Suprapubic skin (tissue), 4 donors: ENCODE data around the gene TRPV2. TPM values are rescaled to one million over a fixed set of nuclear protein-coding genes. Genes with fewer than 3 reads are reported as not detected.

Experiments
- DNase-seq, 2 donors: peaks; one replicate each; pipeline ENCODE4 v3.0.0-alpha.2; 2019; ENCODE audit warnings: low spot score in 2 of 2
- H3K27ac ChIP-seq: fragments of 200-600 bp; sonication (generic); one replicate; pipeline ENCODE4 v1.5.1; 2019
- H3K27me3 ChIP-seq: fragments of 200-600 bp; sonication (generic); one replicate; pipeline ENCODE4 v1.5.1; 2019
- H3K36me3 ChIP-seq: fragments of 200-600 bp; sonication (generic); one replicate; pipeline ENCODE4 v1.5.1; 2019
- H3K4me1 ChIP-seq: fragments of 200-600 bp; sonication (generic); one replicate; pipeline ENCODE4 v1.5.1; 2019
- H3K4me3 ChIP-seq: fragments of 200-600 bp; sonication (generic); one replicate; pipeline ENCODE4 v1.5.1; 2019; ENCODE audit warnings: mild to moderate bottlenecking
- H3K9me3 ChIP-seq: fragments of 200-600 bp; sonication (generic); one replicate; pipeline ENCODE4 v1.5.1; 2019
- EP300 ChIP-seq: sonication (generic); formaldehyde crosslinking; IDR thresholded peaks from one replicate; pipeline ENCODE4 v1.6.1; 2017; ENCODE audit warnings: antibody characterized with exemption
- POLR2A ChIP-seq, 2 donors: fragments of 450-650 bp; IDR thresholded peaks; one replicate each; pipeline ENCODE4 v1.6.1; 2017; ENCODE audit warnings: antibody characterized with exemption in 2 of 2, mild to moderate bottlenecking in 2 of 2, moderate library complexity in 2 of 2
- POLR2AphosphoS5 ChIP-seq, 3 donors: sonication (generic); formaldehyde crosslinking; IDR thresholded peaks; one replicate each; pipeline ENCODE4 v1.6.1; 2017; ENCODE audit warnings: antibody characterized with exemption in 3 of 3
- WGBS: methylation state at CpG from one replicate; pipeline ENCODE4 v1.1.5; 2018; 5-methylcytosine and 5-hydroxymethylcytosine counted together
- total RNA-seq, 4 donors: library from RNA; depleted of rRNA; stranded (reverse); fragments of >200 nt; gene quantifications; one replicate each; pipeline ENCODE4 v1.1.0, GENCODE V29; 2016
- TF ChIP-seq, protein P1 (sequence below), 2 donors: fragments of 200-600 bp in 1 of 2; fragments of 450-650 bp in 1 of 2; sonication (generic) in 1 of 2; IDR thresholded peaks; one replicate each; pipeline ENCODE4 v1.5.1; 2016 to 2019; ENCODE audit warnings: antibody characterized with exemption in 2 of 2, mild to moderate bottlenecking in 1 of 2, moderate library complexity in 1 of 2

TRPV2 gene
- total RNA-seq, 4 donors from 2014 or later, result 3.0 to 13.9 (median 7.9) TPM

- no peak for DNase-seq
- Histone ChIP-seq H3K36me3 (peaks cover 4% of the 10 kb centered on the region), H3K27ac (no peak overlapping the region), H3K9me3 (no peaks in the 10 kb centered on the region), H3K4me3 (no peak overlapping the region), H3K27me3 (no peaks in the 10 kb centered on the region), H3K4me1 (peaks cover 31% of the 10 kb centered on the region)
- TF ChIP-seq POLR2AphosphoS5 (IDR thresholded peaks at IDR 0.05) (no peak), EP300 (no peak), POLR2A (IDR thresholded peaks at IDR 0.05) (no peak)
- TF ChIP-seq, protein P1, sequence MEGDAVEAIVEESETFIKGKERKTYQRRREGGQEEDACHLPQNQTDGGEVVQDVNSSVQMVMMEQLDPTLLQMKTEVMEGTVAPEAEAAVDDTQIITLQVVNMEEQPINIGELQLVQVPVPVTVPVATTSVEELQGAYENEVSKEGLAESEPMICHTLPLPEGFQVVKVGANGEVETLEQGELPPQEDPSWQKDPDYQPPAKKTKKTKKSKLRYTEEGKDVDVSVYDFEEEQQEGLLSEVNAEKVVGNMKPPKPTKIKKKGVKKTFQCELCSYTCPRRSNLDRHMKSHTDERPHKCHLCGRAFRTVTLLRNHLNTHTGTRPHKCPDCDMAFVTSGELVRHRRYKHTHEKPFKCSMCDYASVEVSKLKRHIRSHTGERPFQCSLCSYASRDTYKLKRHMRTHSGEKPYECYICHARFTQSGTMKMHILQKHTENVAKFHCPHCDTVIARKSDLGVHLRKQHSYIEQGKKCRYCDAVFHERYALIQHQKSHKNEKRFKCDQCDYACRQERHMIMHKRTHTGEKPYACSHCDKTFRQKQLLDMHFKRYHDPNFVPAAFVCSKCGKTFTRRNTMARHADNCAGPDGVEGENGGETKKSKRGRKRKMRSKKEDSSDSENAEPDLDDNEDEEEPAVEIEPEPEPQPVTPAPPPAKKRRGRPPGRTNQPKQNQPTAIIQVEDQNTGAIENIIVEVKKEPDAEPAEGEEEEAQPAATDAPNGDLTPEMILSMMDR (IDR thresholded peaks at IDR 0.05), result no peak
- WGBS, result 88% methylated on average over 19 of the region's 20 CpGs
Observed at GRCh38 chr17:16462070-16462864, 46.9 kb downstream of the TRPV2 start.

DNA sequence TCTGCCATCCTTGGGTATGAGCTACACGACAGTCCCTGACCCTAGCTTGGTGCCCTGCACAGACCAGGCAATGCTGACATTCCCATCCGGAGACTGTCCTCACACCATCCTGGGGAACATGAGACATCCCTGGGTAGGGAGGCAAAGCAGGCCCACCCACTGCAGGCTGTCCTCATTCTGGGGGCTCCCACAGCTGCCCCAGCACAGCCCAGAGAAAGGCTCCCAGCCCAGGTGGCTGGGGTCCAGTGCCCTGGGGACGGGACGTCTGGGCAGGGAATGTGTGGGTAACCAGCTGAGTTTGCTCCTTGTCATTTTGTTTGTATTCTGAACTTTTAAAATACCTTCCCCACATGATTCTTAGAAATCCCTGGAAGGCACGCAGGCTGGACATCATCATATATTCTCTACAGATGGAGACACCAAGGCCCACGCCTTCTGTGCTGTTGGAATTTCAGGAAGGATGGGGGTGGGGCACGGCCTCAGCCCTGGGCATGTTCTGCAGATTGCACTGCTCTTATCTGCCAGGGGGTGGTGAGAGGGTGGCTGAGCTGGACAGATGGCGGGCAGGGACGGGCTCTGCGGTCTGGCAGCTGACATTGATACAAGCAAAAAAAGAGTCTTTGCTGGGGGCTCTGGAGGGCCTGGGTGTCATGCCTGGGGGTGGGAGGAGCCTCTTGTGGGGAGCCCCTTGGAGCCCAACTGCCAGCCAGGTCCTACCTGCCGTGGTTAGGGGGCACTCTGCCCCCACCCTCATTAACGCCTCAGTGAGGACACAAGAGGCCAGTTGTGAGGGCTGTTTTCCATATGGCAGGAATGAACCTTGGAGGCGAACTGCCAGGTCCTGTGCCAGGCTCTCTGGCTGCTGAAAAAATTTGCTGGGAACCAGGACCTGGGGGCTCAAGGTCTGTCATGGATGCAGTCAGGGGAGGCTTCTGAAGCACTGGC lies 48.3 kb downstream of the TRPV2 start:
- peaks cover 31% of the 10 kb centered on the region for H3K4me1 ChIP-seq
- H3K4me3 ChIP-seq, result no peak overlapping the region
- no peak for TF ChIP-seq POLR2AphosphoS5 (IDR thresholded peaks at IDR 0.05)
- H3K27ac ChIP-seq, result no peak overlapping the region
- H3K27me3 ChIP-seq, result no peaks in the 10 kb centered on the region
- no peak for DNase-seq
- no peaks in the 10 kb centered on the region for H3K36me3 ChIP-seq
- no peaks in the 10 kb centered on the region for H3K9me3 ChIP-seq
- 66% methylated on average over 11 of the region's 13 CpGs for WGBS

DNA sequence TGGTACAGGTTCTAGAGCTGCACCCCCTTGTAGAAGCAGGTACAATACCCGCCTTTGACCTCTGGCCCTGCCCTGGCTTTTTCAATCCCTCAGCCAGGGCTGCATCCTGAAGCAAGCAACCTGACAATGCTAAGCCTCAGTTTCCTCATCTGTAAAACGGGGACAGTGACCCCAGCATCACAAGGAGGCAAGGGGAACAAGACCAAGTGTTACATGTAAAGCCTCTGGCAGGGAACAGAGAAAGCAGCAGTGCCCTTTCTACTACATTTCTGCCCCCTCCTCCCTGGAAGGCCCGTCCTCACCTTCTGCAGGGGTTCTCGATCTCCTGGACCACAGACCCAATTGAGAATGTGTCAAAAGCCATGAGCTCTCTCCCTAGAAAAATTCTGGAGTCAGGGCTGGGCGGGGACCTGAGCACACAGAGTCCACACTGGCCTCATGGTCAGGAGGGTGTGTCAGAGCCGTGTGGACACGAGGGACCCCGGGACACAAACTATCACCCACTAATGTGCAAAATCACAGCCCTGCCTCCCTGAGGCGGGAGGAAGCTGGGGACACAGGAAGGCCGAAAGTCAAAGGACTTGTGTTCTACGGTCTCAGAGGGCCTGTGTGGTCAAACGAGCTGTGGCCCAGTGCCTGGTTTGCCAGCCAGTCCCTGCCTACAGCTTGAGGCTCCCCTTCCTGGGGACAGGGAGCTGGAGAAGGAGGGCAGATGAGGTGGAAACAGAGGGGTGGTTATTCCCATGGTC lies 49.1 kb downstream of the TRPV2 start:
- peaks cover 31% of the 10 kb centered on the region for H3K4me1 ChIP-seq
- H3K9me3 ChIP-seq, result no peaks in the 10 kb centered on the region
- H3K36me3 ChIP-seq, result no peaks in the 10 kb centered on the region
- no peaks in the 10 kb centered on the region for H3K27me3 ChIP-seq
- TF ChIP-seq, protein P1 (IDR thresholded peaks at IDR 0.05), result no peak
- TF ChIP-seq POLR2AphosphoS5 (IDR thresholded peaks at IDR 0.05), result no peak
- no peak for TF ChIP-seq EP300
- TF ChIP-seq POLR2A (IDR thresholded peaks at IDR 0.05), result no peak
- 78% methylated on average over 7 of the region's 12 CpGs for WGBS
- H3K27ac ChIP-seq, result no peak overlapping the region
- no peak overlapping the region for H3K4me3 ChIP-seq
- no peak for DNase-seq

DNA sequence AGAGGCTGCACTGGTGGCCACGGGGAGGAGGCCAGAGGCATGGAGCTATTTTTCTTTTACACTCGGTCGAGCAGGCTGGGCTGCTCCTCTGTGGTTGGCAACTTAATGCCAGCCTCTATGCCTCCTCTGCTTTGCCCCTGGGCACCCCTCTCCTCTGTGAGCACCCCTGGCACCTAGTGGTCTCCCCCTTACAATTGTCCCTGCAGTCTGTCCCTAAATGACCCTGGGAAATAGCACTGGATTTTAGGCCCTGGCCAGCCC lies 49.6 kb downstream of the TRPV2 start:
- H3K27me3 ChIP-seq, result no peaks in the 10 kb centered on the region
- H3K9me3 ChIP-seq, result no peaks in the 10 kb centered on the region
- 84% methylated on average over 3 of the region's 3 CpGs for WGBS
- DNase-seq, result no peak
- no peak overlapping the region for H3K27ac ChIP-seq
- no peak overlapping the region for H3K4me3 ChIP-seq
- TF ChIP-seq EP300, result no peak
- TF ChIP-seq, protein P1 (IDR thresholded peaks at IDR 0.05), result no peak
- H3K4me1 ChIP-seq, result peaks cover 31% of the 10 kb centered on the region
- no peaks in the 10 kb centered on the region for H3K36me3 ChIP-seq

DNA sequence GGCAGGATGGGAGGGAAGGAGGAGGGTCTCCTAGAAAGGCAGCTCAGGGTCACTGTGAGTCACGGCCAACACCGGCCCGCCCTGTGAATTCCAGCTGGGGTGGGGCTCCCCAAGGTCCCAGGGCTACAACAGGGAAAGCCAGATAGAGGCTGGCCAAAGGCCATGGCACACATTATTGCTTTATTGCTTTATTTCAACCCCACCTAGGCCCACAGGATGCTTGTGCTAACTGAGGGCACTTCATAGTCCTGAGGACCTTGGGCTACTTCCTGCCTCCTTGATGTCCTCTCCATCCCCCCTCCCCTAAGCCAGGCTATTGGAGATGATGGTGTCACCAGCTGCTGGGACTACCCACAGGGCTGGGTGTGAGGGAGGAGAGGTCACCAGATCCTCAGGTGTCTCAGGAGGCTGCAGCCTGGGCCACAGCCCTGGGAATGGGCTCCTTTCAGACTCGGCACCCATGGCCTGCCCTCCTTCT lies 50.5 kb downstream of the TRPV2 start:
- WGBS, result 100% methylated on average over 1 of the region's 4 CpGs
- DNase-seq, result no peak

More for the DNA sequence above, 50.5 kb downstream of the TRPV2 start:
- Histone ChIP-seq H3K4me1 (peaks cover 31% of the 10 kb centered on the region), H3K4me3 (no peak overlapping the region), H3K9me3 (no peaks in the 10 kb centered on the region), H3K36me3 (no peaks in the 10 kb centered on the region), H3K27me3 (no peaks in the 10 kb centered on the region), H3K27ac (no peak overlapping the region)
- no peak for TF ChIP-seq POLR2A (IDR thresholded peaks at IDR 0.05)
- TF ChIP-seq, protein P1 (IDR thresholded peaks at IDR 0.05), result no peak
- TF ChIP-seq EP300, result no peak
- no peak for TF ChIP-seq POLR2AphosphoS5 (IDR thresholded peaks at IDR 0.05)
